Measurements from ENCODE around the gene AJM1.
A peak's percentile ranks its signal among the peaks of the same experiment; 100 is the strongest.
"Not testable (repeated sequence)": the region's sequence is repeated elsewhere in the genome, so short reads cannot be mapped to it uniquely, and the experiment has no call there.

The AJM1 gene

GRCh38 chr9:136882109-136882946 is 40.0 kb downstream of the AJM1 start:
- DNase-seq: peak; percentile 51 to 69 (median 66)

GRCh38 chr9:136882947-136883283 is 40.6 kb downstream of the AJM1 start:
- not testable (repeated sequence) for DNase-seq

GRCh38 chr9:136883670-136884069 is 41.4 kb downstream of the AJM1 start:
- not testable (repeated sequence) for DNase-seq

- peak; percentile 90 to 96 (median 94) for DNase-seq
Measured at GRCh38 chr9:136885950-136886578, 43.8 kb downstream of the AJM1 start, which contains the start of gene TRAF2. Gene TRAF2 (plus strand): TSS chr9:136886516. CDS start chr9:136898741, 12,225 bp downstream.

- peak in 2 of 4 experiments; percentile 72 to 76 for DNase-seq
Measured at GRCh38 chr9:136886610-136887597, 44.6 kb downstream of the AJM1 start.

- DNase-seq: no peak
Measured at GRCh38 chr9:136888454-136888853, 46.2 kb downstream of the AJM1 start.

- DNase-seq: no peak
Measured at GRCh38 chr9:136889858-136890257, 47.6 kb downstream of the AJM1 start.

GRCh38 chr9:136890661-136891060 is 48.4 kb downstream of the AJM1 start:
- no peak for DNase-seq
